Midbrain (tissue), 1 donor: Measurements from ENCODE around the gene CDHR1.

Experiments used
- DNase-seq: peaks from one replicate; lab custom pipeline; 2025; lab: John Stamatoyannopoulos, UW

Gene CDHR1

DNA sequence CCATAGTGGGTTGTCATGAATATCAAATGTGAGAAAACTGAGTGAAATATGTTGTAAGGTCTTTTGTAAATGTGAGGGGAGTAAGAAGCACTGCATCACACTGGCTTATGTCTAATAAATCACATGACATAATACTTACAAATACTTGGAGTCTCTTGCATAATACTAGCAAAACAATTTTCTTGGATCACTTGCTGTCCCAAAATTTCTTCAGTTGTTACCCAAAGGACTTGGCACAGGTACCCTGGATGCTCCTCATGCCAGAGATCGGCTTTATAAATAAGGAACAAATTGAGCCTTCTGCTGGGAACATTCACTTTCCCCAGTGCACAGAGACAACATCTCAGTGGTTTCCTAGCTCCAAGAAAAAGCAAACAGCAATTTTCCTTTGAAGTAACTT lies 36.0 kb downstream of the CDHR1 start:
- DNase-seq: no peak

DNA sequence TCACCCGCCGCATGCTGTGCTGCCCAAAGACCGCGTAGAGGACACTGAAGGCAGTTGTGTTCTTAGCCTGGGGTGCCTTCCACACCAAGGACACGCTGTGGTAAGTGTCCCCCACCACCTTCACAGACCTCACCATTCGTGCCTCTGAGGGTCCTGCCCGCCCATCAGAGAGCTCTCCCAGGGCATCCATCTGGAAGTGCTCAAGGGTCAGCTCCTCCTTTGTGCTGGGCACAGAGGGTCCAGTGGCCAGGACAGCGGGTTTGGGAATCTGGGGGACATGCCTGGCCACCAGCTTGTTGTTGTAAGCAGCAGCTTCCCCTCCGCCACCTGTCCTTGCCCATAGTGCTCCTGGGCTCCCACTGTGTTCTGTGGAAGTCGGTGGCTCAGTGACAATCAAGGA lies 38.0 kb downstream of the CDHR1 start:
- DNase-seq: no peak

DNA sequence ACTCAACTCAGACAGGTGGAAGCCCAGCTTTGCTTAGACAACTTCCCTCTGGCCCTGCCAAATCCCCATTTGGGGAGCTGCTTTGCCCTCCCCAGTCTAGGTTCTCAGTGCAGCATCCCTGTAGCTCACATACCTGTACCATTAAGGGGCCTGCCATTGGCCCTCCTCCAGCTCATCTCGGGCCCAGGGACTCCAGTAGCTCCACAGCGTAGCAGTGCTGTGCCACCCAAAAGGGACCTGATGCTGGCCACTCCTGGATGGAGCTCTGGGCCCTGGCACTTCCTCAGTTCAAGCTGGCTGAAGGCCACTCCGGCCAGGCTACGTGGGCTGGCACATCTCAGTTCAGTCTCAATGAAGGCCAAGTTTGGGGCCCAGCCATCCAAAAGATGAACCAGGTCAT lies 39.6 kb downstream of the CDHR1 start:
- no peak for DNase-seq

DNA sequence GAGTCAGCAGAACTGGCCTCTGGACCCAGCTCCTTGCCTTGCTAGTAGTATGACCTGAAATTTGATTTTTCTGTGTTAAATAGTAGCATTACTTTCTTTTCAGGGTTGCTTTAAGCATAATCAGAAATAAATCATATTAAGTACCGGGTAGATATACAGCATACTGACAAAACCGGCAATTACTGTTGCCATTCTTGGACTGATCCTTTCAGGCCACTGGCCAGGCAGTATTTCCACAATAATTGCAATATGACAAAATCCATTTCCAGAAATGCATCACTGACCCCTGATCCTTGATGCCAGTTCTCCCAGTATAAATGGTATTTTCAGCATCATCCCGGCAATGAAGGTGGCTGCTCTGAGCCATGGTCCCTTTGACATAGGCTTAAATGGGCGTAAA lies 40.1 kb downstream of the CDHR1 start:
- no peak for DNase-seq

DNA sequence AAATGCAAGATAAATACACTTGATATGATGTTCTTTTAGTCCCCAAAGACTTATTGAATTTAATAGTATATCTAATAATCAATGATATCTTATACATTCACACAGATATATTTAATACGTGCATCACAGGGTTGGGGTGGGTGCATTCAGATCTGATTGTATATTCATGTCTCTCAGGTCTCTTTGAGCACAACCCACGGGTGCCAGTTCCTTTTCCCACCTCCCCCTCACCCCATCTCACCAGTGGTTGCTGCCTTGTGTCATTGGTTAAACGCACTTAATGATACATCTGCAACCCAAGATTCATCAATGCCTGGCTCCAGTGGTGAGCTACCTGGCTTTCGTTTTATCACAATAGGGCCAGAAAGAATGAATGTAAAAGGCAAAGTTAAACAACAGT lies 40.8 kb downstream of the CDHR1 start:
- DNase-seq: no peak

DNA sequence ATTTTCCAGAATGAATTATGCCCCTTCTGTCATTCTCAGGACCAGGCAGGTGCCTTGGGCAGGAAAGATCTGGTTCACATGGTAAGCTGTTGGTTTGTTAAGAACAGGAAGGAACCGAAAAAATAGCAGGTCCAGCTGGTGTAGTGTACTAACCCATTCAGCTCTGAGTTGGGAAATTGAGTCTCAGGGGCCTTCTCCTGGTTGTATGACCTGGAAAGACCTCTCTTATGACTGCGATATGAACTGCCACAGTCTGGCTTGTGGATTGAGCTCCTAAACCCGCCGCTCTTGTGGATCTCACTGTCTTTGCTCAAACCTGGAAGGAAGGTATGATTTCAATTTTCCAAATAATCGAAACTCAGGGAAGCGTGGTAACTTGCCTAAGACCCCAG lies 42.5 kb downstream of the CDHR1 start:
- no peak for DNase-seq

DNA sequence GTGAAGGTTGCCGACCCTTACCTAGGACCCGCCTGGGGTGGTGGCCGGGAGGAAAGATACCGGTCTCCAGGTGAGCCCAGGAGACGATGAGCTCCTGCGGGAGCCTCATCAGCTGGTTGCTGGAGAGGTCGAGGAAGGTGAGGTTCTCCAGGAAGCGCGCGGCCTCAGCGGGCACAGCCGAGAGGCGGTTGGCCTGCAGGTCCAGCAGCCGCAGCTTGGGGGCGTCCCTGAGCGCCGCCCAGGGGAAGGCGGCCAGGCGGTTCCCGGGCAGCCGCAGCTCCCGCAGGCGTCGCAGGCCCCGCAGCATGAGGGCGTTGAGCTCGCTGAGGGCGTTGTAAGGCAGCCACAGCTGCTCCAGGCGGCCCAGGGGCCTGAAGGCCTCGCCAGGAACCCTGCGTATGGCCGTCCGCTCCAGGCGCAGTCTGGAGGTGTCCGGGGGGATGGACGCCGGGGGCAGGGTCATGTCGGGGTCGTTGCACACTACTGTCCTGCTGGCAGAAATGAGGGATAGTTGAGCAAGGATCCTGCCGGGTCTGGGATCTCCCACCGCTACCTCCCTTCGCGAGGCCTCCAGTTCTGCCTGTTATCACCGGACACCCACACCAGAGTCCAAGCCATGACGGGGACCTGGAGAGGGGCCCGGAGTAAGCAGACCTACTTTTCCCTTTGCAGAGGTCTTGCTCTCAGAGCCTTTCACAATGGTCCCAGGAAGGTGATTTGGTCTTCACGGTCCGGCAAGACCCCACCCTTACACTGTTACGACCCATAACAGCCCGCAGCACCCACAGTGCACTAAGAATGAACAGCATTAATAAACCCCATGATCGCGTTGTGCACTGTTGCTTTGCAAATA lies 43.1 kb downstream of the CDHR1 start:
- DNase-seq: no peak

DNA sequence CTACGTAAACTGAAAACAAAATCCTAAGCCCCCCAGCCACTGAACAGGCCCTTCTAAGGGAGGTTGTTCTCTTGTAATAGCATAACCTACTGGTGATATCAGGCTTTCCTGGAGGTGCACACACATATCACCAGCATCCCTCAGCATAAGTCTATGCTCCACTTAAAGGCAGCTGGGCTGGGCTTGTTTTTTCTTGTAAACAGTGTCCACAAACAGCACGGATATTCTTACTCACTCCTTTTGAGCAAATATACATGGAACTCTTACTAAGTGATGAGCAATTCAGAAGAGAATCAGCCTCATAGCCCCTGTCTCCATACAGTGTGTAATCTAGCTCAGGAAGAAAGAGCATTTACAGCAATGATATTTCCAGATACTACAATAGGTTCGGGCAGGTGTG lies 44.6 kb downstream of the CDHR1 start:
- DNase-seq: no peak

DNA sequence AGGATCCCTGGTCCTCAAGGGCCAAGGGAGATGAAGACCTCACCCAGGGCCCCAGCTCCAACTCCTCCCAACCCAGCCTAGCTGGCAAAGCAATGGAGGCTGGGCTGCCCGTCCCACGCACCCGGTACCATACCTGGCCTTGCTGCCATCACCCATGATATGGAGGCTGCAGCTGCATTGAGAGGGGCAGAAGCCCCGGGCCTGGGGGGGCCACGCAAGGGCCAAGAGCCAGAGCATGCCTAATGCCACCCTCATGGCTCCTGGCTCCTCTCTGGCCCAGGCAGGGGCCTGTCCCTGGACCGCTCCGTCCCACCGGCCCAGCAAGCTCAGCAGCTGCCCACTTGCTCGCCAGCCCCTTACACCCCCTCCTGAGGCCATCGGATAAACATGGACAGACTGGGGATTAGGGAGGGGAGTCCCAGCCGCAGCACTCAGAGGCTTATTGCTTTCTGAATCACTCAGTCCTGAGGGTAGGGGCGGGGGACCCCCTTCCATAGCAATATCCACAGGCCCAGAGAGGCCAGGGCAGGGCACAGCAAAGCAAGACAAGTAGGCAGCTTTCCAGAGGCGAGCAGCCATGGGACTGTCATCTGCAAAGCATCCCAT lies 47.0 kb downstream of the CDHR1 start, which contains the start of gene LRIT1:
TSS of gene LRIT1 (minus strand) at position 362 of the 606 bp plus-strand sequence. CDS start at position 255, 107 bp downstream.
- DNase-seq: no peak

DNA sequence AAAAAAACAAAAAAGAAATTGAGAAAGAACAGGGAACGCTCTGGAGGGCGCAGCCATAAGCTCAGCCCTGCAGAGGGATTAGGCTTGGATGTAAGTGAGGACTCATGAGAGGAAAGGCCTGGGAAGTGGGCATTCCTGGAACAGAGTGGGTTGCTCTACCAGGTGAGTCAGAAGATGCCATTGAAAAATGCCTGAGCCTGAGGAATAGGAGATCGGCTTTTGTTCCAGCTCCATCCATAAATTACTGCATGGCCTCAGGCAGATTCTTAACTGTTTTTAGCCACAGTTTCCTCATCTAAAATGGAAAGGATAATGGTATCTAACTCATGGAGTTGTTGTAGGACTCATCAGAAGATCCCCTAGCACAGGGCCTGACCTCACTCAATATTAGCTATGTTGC lies 49.4 kb downstream of the CDHR1 start:
- no peak for DNase-seq

DNA sequence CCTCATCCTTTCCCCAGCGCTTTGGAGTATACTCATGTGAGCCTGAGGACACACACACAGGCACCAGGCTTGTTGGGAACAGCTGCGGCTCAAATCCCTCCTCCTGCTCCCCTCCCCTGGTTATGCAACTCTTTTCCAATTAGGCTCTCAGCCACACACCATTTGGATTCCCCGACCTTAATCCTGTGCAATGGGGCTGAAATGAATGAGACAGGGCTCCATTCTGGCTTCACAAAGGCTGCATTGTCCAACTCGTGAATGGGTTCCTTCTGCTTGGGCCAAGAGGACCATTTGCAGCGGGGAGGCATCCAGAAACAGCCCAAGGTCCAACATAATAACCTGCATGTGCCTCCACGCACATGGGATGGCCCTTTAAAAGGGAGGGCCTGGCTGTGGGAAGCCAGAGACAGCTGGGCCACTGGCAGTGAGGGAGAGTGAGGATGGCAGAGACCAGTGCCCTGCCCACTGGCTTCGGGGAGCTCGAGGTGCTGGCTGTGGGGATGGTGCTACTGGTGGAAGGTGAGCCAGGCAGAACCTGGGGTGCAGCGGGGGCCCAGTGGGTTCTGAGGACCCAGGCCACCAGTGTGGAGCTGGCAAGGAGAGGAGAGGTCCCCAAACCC lies 50.4 kb downstream of the CDHR1 start, which contains the start of gene RGR:
TSS of gene RGR (plus strand) at position 403 of the 620 bp plus-strand sequence. CDS start at position 441, 38 bp downstream.
- DNase-seq: peak; percentile 96

DNA sequence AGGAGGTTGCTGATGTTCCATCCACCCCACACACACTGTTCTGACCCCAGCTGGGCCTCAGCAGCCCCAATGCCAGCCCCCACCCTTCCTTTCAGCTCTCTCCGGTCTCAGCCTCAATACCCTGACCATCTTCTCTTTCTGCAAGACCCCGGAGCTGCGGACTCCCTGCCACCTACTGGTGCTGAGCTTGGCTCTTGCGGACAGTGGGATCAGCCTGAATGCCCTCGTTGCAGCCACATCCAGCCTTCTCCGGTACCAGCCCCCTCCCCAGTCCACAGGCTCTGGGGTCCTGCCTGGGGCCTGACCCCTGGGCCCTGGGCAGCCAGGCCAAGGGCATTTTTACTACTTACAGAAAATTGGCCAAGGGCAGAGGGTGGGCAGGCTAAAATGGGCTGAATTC lies 53.2 kb downstream of the CDHR1 start:
- DNase-seq: no peak

DNA sequence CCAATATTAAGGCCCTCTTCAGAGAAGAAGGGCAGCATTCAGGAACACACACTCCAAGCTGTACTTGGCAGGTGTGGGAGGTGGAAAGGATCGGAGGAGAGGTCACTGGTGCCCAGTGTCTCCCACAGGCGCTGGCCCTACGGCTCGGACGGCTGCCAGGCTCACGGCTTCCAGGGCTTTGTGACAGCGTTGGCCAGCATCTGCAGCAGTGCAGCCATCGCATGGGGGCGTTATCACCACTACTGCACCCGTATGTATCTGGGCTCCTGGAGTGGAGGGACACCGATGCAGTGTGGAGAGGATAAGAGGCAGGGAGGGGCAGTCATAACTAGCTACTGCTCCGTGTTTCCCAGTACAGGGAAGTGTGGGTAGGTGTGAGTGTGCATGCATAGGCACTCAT lies 54.5 kb downstream of the CDHR1 start:
- no peak for DNase-seq

DNA sequence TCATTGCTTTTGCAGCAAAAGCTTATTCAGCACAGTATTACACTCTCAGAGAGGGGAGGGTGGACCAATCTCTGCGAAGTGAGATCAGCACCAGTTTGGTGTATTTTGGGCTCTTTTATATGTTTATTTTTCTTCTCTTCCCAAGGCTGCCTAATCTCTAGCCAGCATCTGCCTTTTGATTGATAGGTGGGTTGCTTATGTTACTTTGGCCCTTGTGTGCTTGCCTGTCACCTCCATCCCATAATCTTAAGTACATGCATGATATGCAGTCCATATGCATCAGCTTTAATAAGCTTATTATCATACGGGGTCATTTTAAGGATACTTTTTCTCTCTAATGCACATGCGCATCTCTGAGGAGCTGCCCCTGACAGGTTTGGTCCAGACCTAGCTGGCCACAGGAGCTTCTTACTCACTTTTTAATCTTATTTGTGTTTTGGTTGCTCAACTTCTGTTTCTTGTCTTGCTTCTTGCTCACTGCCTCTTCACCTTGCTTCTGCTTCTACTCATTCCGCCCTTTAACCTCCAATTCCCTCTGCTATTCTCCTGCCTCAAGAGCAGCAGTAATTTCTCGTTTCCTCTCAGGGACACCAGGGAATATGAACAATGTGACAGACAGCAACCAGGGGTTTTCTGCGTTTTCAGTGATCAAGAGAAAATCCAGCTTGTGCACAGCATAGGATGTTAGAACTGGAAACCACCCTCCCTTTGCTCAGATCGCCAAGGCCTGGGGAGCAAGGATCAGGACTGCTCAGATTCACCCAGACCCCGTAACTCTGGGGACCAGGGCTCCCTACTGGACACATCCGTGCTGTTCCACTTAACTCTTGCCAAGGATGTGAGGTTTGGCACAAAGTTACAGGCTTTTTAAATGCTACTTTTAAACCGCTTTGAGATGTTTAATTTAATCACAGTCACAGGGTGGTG lies 60.5 kb downstream of the CDHR1 start:
- no peak for DNase-seq

DNA sequence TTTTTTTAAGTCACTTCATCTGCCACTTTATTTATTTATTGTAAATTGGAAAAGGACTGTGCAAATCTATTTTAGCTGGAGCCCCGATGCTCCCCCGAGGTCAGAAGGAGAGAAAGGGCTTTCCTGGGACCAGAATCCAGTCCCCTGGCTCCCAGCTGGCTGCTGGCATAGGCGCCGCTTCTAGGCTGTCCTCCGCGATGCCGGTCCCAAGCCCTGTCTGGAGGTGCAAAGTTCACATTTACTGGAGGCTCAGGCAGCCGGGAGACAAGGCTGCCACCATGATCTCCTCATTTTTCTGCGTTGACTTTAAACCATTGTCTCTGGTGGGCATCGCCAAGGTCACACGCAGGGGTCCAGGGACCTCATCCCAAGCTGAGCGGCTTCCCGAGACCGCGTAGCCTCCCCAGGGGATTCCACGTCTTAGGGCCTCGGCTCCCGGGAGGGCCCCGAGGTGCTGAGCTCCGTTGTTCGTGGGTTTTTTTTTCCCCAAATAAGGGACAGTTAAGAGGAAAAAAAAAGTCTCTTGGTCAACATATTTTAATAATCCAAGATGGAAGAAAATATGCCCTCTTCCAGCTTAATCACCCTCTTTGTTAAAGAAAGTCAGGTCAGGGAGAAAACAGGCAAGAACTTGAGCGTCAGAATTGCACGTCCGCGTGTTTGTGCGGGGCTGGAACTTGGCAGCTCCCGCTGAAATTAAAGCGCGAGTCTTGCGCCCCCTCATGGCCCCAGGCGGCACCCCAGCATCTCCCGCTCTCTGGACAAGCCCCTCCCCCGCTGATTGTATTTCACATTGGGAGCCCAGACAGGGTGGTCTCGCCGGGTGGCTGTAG lies 62.4 kb downstream of the CDHR1 start:
- peak; percentile 70 for DNase-seq

DNA sequence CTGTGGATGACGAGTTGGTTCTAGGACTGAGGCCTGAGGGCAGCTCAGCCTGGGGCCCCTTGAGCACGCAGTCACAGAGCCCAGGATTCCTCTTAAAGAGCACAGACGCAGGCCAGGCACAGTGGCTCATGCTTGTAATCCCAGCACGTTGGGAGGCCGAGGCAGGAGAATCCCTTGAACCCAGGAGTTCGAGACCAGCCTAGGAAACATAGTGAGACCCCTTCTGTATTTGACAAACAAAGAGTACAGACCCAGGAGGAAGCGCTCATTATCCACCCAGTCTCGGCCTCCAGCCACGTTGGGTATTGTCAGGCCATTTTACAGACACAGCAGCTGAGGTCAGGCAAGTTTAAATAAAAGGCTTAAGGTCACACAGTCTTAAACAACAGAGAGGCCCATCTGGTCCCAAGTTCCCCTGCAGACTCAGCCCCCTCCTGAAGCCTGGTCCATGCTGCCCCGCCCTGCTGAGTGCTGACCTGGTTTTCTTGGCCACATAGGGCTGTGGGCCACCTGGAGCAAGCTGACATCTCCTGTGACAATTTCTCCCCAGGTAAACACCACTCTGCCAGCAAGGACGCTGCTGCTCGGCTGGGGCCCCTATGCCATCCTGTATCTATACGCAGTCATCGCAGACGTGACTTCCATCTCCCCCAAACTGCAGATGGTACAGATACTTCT lies 63.1 kb downstream of the CDHR1 start:
- DNase-seq: no peak

DNA sequence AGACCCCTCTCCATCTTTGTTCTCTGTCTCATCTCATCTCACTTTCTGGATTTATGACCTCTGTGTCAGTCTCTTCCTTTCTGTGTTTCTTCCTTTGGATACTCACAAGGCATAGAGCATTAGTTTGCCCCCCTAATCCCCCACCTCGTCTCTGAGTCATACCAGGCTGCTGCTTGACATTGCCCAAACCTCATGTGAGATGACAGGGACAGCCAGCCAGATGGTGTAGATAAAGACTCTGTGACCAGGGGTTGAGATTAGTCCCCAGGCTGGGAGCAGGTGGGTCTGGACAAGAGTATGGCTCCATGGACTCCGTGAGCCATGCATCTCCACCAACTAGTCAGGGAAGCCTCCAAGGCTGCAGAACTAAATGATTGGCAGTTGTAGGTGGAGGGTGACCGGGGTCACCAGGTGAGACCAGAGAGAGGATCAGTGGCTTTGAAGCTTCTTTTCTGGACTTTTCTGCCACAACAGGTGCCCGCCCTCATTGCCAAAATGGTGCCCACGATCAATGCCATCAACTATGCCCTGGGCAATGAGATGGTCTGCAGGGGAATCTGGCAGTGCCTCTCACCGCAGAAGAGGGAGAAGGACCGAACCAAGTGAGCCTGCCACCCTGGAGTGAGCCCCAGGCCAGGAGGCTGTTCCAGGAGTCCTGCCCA lies 63.8 kb downstream of the CDHR1 start:
- DNase-seq: no peak

DNA sequence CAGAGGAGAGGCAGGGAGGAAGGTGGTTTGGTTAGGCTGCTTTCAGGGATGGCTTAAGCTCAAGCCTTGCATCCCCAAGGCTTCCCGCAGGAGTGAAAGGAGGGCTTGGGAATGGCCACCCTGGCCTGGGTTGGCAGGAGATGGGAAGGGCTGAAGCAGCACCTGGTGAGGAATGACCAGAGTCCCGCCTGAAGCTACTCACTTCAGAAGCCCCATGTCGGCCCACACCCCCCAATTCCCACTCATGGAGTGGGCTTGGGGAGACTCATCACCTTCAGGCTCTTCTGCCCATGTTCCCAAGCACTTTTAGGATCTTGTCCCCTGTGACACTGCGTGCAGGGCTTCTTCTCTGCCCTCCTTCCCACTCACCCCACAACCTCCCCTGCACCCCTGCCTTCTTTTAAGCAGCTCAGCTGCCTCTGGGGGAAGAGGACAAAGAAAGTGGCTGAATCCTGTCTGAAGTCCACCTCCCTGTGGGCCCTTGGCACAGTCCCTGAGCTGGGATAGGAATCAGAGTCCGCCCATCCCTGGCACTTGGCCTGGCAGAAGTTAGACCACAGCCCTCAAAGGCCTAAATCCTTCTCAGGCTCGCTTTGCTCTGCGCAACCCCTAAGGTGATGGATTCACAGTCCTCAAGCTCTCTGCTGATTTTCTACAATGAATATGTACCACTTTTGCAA lies 67.0 kb downstream of the CDHR1 start:
- DNase-seq: no peak
